ENCODE data around the gene FMN1. TPM values are rescaled to one million over a fixed set of nuclear protein-coding genes. Genes with fewer than 3 reads are reported as not detected.
A peak's percentile ranks its signal among the peaks of the same experiment; 100 is the strongest.

FMN1 gene
- total RNA-seq, 1 donor from 2014 or later, result 4.2 TPM

DNA sequence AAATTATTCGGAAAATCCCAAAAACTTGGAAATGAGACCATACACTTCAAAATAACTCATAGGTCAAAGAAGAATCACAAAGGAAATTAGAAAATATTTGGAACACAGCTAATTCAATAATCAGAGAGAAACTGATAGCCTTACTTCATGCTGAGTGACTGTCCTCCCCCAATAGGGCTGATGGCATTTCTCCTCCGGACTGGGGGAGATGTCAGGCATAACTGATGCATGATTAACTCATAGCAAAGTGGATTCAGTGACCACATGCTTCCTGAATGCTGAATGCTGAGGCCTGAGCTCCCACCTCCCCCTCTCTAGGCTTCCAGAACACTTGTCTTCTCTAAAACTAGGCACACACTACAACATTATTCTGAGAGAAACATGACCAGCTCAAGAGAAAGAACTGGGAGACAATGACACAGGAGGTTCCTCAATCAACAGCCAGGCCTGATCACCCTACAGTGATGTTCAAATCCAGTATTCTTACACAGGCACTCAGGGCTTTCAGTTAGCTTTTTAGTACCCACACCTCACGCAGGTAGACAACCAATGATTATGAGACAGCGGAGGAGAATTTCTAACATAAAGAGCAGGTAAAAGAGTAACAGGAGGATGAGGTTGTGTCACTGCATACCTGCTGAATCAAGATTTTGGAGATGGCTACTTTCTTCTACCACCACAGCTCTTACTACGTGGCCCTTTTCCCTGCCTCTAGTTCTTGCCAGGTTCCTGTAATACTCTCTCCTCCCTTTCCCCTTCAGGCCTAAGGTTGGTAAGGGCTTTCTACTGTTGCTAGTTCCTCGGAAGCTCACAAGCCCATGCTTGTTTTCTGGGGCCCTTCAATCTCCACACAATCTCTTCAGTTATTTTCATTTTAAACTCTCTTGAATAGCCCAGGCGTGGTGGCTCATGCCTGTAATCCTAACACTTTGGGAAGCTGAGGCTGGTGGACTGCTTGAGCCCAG lies 96.1 kb downstream of the FMN1 start:
- H3K36me3 Mint-ChIP-seq (ENCODE audit: unreplicated experiment), result no peaks in the 10 kb centered on the region
- no peak for DNase-seq (ENCODE audit: extremely low spot score, unreplicated experiment)
- peak overlapping the region; percentile 48 for H3K27ac Mint-ChIP-seq (ENCODE audit: unreplicated experiment)
- peaks cover 29% of the 10 kb centered on the region for H3K4me1 Mint-ChIP-seq (ENCODE audit: unreplicated experiment)
- H3K9me3 Mint-ChIP-seq (ENCODE audit: unreplicated experiment), result no peaks in the 10 kb centered on the region
- no peaks in the 10 kb centered on the region for H3K27me3 Mint-ChIP-seq (ENCODE audit: unreplicated experiment)
- TF ChIP-seq, protein P1, sequence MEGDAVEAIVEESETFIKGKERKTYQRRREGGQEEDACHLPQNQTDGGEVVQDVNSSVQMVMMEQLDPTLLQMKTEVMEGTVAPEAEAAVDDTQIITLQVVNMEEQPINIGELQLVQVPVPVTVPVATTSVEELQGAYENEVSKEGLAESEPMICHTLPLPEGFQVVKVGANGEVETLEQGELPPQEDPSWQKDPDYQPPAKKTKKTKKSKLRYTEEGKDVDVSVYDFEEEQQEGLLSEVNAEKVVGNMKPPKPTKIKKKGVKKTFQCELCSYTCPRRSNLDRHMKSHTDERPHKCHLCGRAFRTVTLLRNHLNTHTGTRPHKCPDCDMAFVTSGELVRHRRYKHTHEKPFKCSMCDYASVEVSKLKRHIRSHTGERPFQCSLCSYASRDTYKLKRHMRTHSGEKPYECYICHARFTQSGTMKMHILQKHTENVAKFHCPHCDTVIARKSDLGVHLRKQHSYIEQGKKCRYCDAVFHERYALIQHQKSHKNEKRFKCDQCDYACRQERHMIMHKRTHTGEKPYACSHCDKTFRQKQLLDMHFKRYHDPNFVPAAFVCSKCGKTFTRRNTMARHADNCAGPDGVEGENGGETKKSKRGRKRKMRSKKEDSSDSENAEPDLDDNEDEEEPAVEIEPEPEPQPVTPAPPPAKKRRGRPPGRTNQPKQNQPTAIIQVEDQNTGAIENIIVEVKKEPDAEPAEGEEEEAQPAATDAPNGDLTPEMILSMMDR (IDR thresholded peaks at IDR 0.05), result no peak
- H3K4me3 Mint-ChIP-seq (ENCODE audit: unreplicated experiment), result no peak overlapping the region

DNA sequence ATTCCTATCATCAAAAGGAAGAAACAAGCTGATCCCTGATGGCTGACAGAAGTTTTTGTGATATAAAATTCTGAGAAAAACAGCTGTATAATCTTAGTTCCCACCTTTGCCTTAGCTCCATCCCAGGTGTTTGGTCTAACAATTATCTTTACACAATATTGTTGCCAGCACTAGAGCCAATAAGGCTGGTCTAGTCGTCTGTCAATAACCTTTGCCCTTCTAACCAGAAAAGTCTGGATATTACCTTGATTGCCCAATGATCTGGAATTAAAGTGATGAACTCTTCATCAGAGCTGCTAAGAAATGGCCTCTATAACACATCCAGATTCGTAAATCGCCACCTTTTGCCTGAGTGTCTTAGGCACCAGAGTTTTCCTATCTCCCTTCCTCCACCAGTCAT lies 98.4 kb downstream of the FMN1 start:
- H3K4me1 Mint-ChIP-seq (ENCODE audit: unreplicated experiment), result peaks cover 50% of the 10 kb centered on the region
- TF ChIP-seq, protein P1 (IDR thresholded peaks at IDR 0.05), result no peak
- H3K4me3 Mint-ChIP-seq (ENCODE audit: unreplicated experiment), result no peak overlapping the region
- no peak for DNase-seq (ENCODE audit: extremely low spot score, unreplicated experiment)
- H3K36me3 Mint-ChIP-seq (ENCODE audit: unreplicated experiment), result no peaks in the 10 kb centered on the region
- no peaks in the 10 kb centered on the region for H3K9me3 Mint-ChIP-seq (ENCODE audit: unreplicated experiment)
- H3K27me3 Mint-ChIP-seq (ENCODE audit: unreplicated experiment), result no peaks in the 10 kb centered on the region
- H3K27ac Mint-ChIP-seq (ENCODE audit: unreplicated experiment), result no peak overlapping the region

DNA sequence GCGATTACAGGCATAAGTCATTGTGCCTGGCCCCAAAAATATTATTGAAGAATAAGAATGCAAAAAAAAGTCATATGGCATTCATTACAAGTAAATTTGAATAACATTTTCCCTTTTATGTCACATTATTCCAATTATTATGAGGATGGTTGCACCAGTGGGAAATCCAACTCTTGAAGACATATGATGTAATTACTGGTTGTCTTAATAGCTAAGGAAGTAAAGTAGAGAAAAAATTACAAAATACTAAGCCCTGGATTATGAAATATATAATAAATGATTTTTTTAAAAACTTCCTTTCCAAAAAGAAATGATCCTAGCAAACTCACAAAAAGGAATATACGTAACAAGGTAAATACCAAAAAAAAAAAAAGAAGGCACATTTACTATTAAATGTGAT lies 98.9 kb downstream of the FMN1 start:
- Mint-ChIP-seq H3K27me3 (ENCODE audit: unreplicated experiment) (no peaks in the 10 kb centered on the region), H3K9me3 (ENCODE audit: unreplicated experiment) (no peaks in the 10 kb centered on the region), H3K36me3 (ENCODE audit: unreplicated experiment) (no peaks in the 10 kb centered on the region), H3K4me1 (ENCODE audit: unreplicated experiment) (peaks cover 53% of the 10 kb centered on the region), H3K4me3 (ENCODE audit: unreplicated experiment) (no peak overlapping the region), H3K27ac (ENCODE audit: unreplicated experiment) (no peak overlapping the region)
- DNase-seq (ENCODE audit: extremely low spot score, unreplicated experiment), result no peak
- TF ChIP-seq, protein P1 (IDR thresholded peaks at IDR 0.05), result no peak

DNA sequence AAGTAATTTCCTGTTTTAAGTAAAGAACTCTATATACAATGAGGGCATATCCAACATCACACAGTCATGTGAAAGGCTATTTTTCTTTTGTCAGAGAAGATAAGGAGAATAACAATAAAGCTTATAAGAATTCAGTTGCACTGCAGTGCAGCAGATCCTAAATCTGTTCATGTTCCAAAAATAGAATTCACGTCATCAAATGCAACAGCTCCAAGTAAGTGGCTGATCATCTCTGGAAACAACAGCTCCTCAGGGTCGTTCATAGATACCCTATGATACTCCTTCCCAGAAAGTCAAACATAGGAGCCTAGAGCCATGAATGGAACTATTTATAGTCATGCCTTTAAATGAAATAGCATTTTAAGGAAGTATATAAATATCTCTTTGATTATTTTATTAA lies 100.2 kb downstream of the FMN1 start:
- TF ChIP-seq, protein P1 (IDR thresholded peaks at IDR 0.05), result no peak
- no peaks in the 10 kb centered on the region for H3K36me3 Mint-ChIP-seq (ENCODE audit: unreplicated experiment)
- H3K9me3 Mint-ChIP-seq (ENCODE audit: unreplicated experiment), result no peaks in the 10 kb centered on the region
- no peak overlapping the region for H3K4me3 Mint-ChIP-seq (ENCODE audit: unreplicated experiment)
- H3K27me3 Mint-ChIP-seq (ENCODE audit: unreplicated experiment), result no peaks in the 10 kb centered on the region
- H3K27ac Mint-ChIP-seq (ENCODE audit: unreplicated experiment), result peak overlapping the region; percentile 62
- DNase-seq (ENCODE audit: extremely low spot score, unreplicated experiment), result no peak
- peaks cover 57% of the 10 kb centered on the region for H3K4me1 Mint-ChIP-seq (ENCODE audit: unreplicated experiment)

DNA sequence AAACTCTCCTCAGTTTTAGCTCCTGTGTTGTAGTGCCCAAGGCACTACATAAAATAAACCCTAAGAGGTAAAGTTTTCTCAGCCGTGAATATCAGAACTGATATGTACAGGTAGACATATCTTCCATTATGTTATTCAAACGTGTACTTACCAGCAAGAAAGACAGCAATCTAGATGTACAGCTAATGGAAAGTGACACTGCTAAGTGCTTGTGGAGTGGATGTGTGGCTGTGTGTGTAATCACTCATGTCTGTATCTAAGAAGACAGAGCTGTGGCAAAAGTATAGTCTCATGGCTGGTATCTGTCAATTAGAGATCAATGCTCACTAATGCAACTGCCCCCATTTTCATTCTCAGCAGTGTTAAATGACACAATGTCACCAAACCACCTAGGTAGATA lies 101.3 kb downstream of the FMN1 start:
- peak overlapping the region; percentile 23 for H3K27ac Mint-ChIP-seq (ENCODE audit: unreplicated experiment)

More for the DNA sequence above, 101.3 kb downstream of the FMN1 start:
- peaks cover 50% of the 10 kb centered on the region for H3K4me1 Mint-ChIP-seq (ENCODE audit: unreplicated experiment)
- no peak for DNase-seq (ENCODE audit: extremely low spot score, unreplicated experiment)
- H3K4me3 Mint-ChIP-seq (ENCODE audit: unreplicated experiment), result no peak overlapping the region
- H3K27me3 Mint-ChIP-seq (ENCODE audit: unreplicated experiment), result no peaks in the 10 kb centered on the region
- no peaks in the 10 kb centered on the region for H3K36me3 Mint-ChIP-seq (ENCODE audit: unreplicated experiment)
- H3K9me3 Mint-ChIP-seq (ENCODE audit: unreplicated experiment), result no peaks in the 10 kb centered on the region
- TF ChIP-seq, protein P1 (IDR thresholded peaks at IDR 0.05), result no peak

Data from osteocyte (in vitro differentiated cells).